NT2/D1 (cell line): ENCODE results near the gene LSM14B.

ENCODE experiments used
- YY1 ChIP-seq: IDR thresholded peaks from 2 replicates; pipeline ENCODE4 v1.6.1; 2011; ENCODE audit not compliant: insufficient read length, insufficient read depth
- ZNF274 ChIP-seq: IDR thresholded peaks from 2 replicates; pipeline ENCODE4 v1.6.1; 2011; ENCODE audit warnings: mild to moderate bottlenecking, low read depth, low read length

DNA sequence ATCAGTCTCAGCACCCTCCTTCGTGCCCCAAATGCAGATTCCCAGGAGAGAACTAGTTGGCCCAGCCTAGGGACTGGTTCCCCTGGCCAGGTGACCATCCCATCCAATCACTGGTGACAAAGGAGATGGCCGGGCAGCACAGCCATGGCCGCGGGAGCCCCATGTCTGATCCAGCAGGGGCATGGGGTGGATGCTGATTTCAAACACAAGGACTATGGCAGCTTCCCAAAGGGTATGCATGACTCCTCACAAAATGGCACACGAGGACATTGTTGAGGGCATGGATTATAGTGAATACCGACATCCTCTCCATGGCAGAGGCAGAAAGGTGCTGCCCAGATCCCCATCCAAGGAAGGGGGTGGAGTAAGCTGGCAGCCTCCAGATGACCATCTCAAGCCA lies 9.9 kb upstream of the LSM14B start:
- TF ChIP-seq YY1 (no peak), ZNF274 (no peak; the same call in 1 of the 2 replicates)
